ENCODE data around the gene UHRF2. TPM values are rescaled to one million over a fixed set of nuclear protein-coding genes. Genes with fewer than 3 reads are reported as not detected.

Gene UHRF2
- polyA plus RNA-seq, 1 experiment = 31.1 TPM

GRCh38 chr9:6495466-6495865 is 82.5 kb downstream of the UHRF2 start:
- POLR2A ChIA-PET = no interaction called here
- no peak for TF ChIP-seq CTCF (IDR thresholded peaks at IDR 0.05; ENCODE audit: insufficient read depth, low read depth, low read length)
- no peak for DNase-seq (ENCODE audit: low read depth)
- Histone ChIP-seq H3K27me3 (ENCODE audit: control insufficient read depth, insufficient read depth, low read length) (no peaks in the 10 kb centered on the region), H3K4me3 (ENCODE audit: low read depth, low read length) (no peak overlapping the region), H3K36me3 (ENCODE audit: control insufficient read depth, insufficient read depth, low read length) (no peaks in the 10 kb centered on the region; the same call in none of the 2 replicates)
- CTCF ChIA-PET = interaction anchor here (1.0 kb wide), 1 partner anchor 81 kb away, joined by 3 read pairs; no protein-coding TSS in a partner anchor

- CTCF ChIA-PET = no interaction called here
- no peak for TF ChIP-seq CTCF (IDR thresholded peaks at IDR 0.05; ENCODE audit: insufficient read depth, low read depth, low read length)
- no peaks in the 10 kb centered on the region for H3K27me3 ChIP-seq (ENCODE audit: control insufficient read depth, insufficient read depth, low read length)
- no peak overlapping the region for H3K4me3 ChIP-seq (ENCODE audit: low read depth, low read length)
- peaks cover 5% of the 10 kb centered on the region for H3K36me3 ChIP-seq (ENCODE audit: control insufficient read depth, insufficient read depth, low read length)
- POLR2A ChIA-PET = no interaction called here
- DNase-seq (ENCODE audit: low read depth) = no peak
Measured at GRCh38 chr9:6498982-6499381, 86.0 kb downstream of the UHRF2 start.

GRCh38 chr9:6501526-6502210 is 88.7 kb downstream of the UHRF2 start:
- TF ChIP-seq CTCF (IDR thresholded peaks at IDR 0.05; ENCODE audit: insufficient read depth, low read depth, low read length) = no peak
- H3K27me3 ChIP-seq (ENCODE audit: control insufficient read depth, insufficient read depth, low read length) = no peaks in the 10 kb centered on the region
- H3K36me3 ChIP-seq (ENCODE audit: control insufficient read depth, insufficient read depth, low read length) = peaks cover 7% of the 10 kb centered on the region
- POLR2A ChIA-PET = no interaction called here
- no peak overlapping the region for H3K4me3 ChIP-seq (ENCODE audit: low read depth, low read length)
- DNase-seq (ENCODE audit: low read depth) = no peak
- CTCF ChIA-PET = interaction anchor here (1.2 kb wide), 1 partner anchor 65 kb away, joined by 6 read pairs; no protein-coding TSS in a partner anchor

GRCh38 chr9:6502399-6502798 is 89.4 kb downstream of the UHRF2 start:
- H3K4me3 ChIP-seq (ENCODE audit: low read depth, low read length) = no peak overlapping the region
- ChIA-PET POLR2A (no interaction called here), CTCF (interaction anchor here (1.2 kb wide), 1 partner anchor 64 kb away, joined by 6 read pairs; no protein-coding TSS in a partner anchor)
- H3K27me3 ChIP-seq (ENCODE audit: control insufficient read depth, insufficient read depth, low read length) = no peaks in the 10 kb centered on the region
- peaks cover 7% of the 10 kb centered on the region for H3K36me3 ChIP-seq (ENCODE audit: control insufficient read depth, insufficient read depth, low read length)
- TF ChIP-seq CTCF (IDR thresholded peaks at IDR 0.05; ENCODE audit: insufficient read depth, low read depth, low read length) = no peak
- DNase-seq (ENCODE audit: low read depth) = no peak

- Histone ChIP-seq H3K4me3 (ENCODE audit: low read depth, low read length) (no peak overlapping the region), H3K36me3 (ENCODE audit: control insufficient read depth, insufficient read depth, low read length) (peaks cover 7% of the 10 kb centered on the region)
- no peak for DNase-seq (ENCODE audit: low read depth)
Measured at GRCh38 chr9:6506571-6506970, 93.6 kb downstream of the UHRF2 start.

More at GRCh38 chr9:6506571-6506970, 93.6 kb downstream of the UHRF2 start:
- H3K27me3 ChIP-seq (ENCODE audit: control insufficient read depth, insufficient read depth, low read length) = no peaks in the 10 kb centered on the region
- POLR2A ChIA-PET = no interaction called here
- TF ChIP-seq CTCF (IDR thresholded peaks at IDR 0.05; ENCODE audit: insufficient read depth, low read depth, low read length) = no peak
- CTCF ChIA-PET = no interaction called here
